Urothelium cell line (cell line): ENCODE data around the gene HHEX.
"Not testable (repeated sequence)": the region's sequence is repeated elsewhere in the genome, so short reads cannot be mapped to it uniquely, and the experiment has no call there.

Experiments
- DNase-seq: peaks from one replicate; pipeline ENCODE4 v3.0.0; 2011; ENCODE audit warnings: low spot score, mixed read lengths
- FAIRE-seq: peaks from 2 replicates; lab custom pipeline; 2011; peaks lifted over from hg19 to GRCh38; lab: Jason Lieb, UNC

Gene HHEX

GRCh38 chr10:92732958-92733357 lies 43.2 kb downstream of the HHEX start:
- FAIRE-seq: no peak
- DNase-seq: no peak

GRCh38 chr10:92734301-92734700 lies 44.5 kb downstream of the HHEX start:
- FAIRE-seq: no peak

GRCh38 chr10:92735938-92736337 lies 46.2 kb downstream of the HHEX start:
- DNase-seq: no peak
- no peak for FAIRE-seq

More at GRCh38 chr10:92734301-92734700, 44.5 kb downstream of the HHEX start:
- no peak for DNase-seq

GRCh38 chr10:92737484-92737883 lies 47.7 kb downstream of the HHEX start:
- FAIRE-seq: no peak
- no peak for DNase-seq

GRCh38 chr10:92740762-92741161 lies 51.0 kb downstream of the HHEX start:
- FAIRE-seq: no peak
- no peak for DNase-seq

- FAIRE-seq, DNase-seq: not testable (repeated sequence)
Observed at GRCh38 chr10:92741741-92742140, 52.0 kb downstream of the HHEX start.

- FAIRE-seq: no peak
- no peak for DNase-seq
Observed at GRCh38 chr10:92742331-92743228, 52.8 kb downstream of the HHEX start.
